Measurements from ENCODE around the gene DAB1.

Gene DAB1

DNA sequence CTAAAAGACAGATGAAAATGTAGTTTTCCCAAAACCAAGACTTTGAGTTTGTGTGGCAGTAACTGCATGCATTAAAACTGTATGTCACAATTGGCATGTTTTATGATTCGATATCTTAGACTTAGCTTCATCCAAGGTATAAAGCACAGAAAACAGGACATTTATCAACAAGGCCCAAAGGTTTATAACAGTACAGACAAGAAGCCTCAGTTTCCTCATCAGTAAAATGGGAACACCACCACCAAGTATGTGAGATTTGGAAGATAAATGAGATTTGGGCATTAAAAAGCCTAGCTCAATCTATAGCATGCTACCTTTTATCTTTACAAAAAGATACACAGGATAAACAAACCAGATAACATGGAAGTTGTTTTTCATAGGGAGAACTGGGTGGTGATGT lies 128.5 kb downstream of the DAB1 start:
- H3K4me3 ChIP-seq (replicated peaks; ENCODE audit: low read depth, low read length), result no peak overlapping the region
- no peak for DNase-seq (ENCODE audit: extremely low read depth, low read depth)
- TF ChIP-seq, protein P1, sequence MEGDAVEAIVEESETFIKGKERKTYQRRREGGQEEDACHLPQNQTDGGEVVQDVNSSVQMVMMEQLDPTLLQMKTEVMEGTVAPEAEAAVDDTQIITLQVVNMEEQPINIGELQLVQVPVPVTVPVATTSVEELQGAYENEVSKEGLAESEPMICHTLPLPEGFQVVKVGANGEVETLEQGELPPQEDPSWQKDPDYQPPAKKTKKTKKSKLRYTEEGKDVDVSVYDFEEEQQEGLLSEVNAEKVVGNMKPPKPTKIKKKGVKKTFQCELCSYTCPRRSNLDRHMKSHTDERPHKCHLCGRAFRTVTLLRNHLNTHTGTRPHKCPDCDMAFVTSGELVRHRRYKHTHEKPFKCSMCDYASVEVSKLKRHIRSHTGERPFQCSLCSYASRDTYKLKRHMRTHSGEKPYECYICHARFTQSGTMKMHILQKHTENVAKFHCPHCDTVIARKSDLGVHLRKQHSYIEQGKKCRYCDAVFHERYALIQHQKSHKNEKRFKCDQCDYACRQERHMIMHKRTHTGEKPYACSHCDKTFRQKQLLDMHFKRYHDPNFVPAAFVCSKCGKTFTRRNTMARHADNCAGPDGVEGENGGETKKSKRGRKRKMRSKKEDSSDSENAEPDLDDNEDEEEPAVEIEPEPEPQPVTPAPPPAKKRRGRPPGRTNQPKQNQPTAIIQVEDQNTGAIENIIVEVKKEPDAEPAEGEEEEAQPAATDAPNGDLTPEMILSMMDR (IDR thresholded peaks at IDR 0.05; ENCODE audit: low read depth, low read length, missing control alignments), result no peak

DNA sequence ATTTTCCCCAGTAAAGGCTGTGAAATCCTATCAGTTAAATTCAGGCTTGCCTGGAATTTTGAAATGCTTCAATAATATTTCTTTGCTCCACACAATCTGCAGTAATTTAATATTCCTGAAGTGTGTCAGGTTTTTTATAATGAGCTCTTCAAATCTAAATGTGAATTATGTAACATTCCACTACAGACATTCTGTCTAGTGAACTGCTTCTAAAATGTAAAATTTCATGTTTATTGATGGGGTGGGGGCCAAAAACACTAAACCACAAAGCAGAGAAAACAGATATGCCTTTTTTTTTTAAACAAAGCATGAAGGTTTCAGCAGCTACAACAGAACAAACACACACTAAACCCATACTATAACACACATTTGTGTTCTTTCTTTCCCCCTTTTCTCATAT lies 129.7 kb downstream of the DAB1 start:
- H3K4me3 ChIP-seq (replicated peaks; ENCODE audit: low read depth, low read length), result no peak overlapping the region
- TF ChIP-seq, protein P1 (IDR thresholded peaks at IDR 0.05; ENCODE audit: low read depth, low read length, missing control alignments), result no peak
- DNase-seq (ENCODE audit: extremely low read depth, low read depth), result no peak

DNA sequence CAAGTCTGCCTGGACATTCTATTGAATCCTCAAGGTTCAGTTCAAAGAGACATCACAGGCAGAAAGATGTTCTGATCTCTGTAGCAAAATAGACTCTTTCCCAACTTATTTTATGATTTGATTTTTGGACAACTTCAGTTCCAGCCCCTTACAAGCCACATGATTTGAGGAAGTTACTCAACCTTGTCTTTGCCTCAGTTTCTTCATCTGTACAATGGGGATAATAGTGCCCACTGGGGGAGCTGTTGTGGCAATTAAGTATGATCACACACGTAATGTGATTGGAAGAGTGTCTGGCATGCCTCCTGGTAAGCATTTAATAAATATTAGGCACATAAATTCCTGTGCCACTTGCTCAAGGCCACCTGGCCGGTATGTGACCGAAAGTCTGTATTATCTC lies 130.6 kb downstream of the DAB1 start:
- no peak overlapping the region for H3K4me3 ChIP-seq (replicated peaks; ENCODE audit: low read depth, low read length)
- TF ChIP-seq, protein P1 (IDR thresholded peaks at IDR 0.05; ENCODE audit: low read depth, low read length, missing control alignments), result no peak
- DNase-seq (ENCODE audit: extremely low read depth, low read depth), result no peak

DNA sequence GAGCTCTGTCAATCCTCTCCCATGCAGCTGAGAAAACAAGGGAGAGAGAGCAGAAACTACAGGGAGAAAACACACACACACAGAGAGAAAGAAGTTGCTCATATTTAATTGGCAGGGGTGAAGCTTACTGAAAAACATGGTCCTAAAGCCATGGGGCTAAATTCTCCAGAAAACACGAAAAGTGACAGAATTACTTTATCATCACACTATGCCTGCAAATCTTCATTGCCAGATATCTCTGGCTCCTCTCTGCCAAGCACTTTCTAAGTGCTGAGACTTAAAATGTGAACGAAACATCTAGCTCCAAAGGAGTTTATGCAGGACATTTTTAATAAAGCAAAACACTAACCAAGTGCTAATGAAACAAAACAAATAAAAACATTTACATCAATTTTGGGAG lies 134.1 kb downstream of the DAB1 start:
- TF ChIP-seq, protein P1 (IDR thresholded peaks at IDR 0.05; ENCODE audit: low read depth, low read length, missing control alignments), result no peak
- H3K4me3 ChIP-seq (replicated peaks; ENCODE audit: low read depth, low read length), result no peak overlapping the region
- DNase-seq (ENCODE audit: extremely low read depth, low read depth), result no peak

DNA sequence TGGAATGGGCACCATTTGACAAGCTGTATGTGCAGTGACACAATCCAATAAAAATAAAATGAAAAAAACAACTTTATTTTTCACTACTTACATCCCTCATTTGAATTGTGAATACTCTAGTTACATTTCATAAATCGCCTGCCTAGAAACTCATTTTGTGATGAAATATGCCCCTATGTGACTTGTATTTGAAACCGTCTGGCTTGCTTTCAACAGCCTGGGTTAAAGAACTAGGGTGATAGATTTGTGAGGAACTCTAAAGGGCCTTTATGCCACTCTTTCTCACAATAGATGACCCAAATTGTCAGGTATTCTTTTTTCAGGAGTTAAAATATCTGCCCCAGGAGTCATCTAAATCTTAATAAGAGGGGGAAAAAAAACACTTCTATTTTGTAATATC lies 137.9 kb downstream of the DAB1 start:
- no peak overlapping the region for H3K4me3 ChIP-seq (replicated peaks; ENCODE audit: low read depth, low read length)
- DNase-seq (ENCODE audit: extremely low read depth, low read depth), result no peak
- TF ChIP-seq, protein P1 (IDR thresholded peaks at IDR 0.05; ENCODE audit: low read depth, low read length, missing control alignments), result no peak

DNA sequence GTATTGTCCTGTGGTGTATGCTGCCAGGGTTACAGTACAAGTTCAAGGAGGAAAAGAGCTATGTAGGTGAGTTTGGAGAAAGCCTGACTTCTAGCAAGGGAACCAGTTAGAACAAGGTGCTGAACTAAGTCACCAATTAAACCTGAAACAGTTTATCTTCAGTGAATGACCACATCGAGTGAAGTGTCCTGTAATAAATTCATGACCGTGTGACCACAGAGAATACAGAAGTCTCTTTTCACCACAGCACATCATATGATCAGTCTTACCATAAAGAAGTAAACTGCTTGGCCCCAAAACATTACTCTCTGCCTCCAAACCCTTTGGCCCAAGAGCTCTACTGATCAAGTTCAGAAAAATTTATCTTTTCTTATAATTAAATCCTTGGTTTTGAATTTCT lies 141.4 kb downstream of the DAB1 start:
- DNase-seq (ENCODE audit: extremely low read depth, low read depth), result no peak
- TF ChIP-seq, protein P1 (IDR thresholded peaks at IDR 0.05; ENCODE audit: low read depth, low read length, missing control alignments), result no peak
- no peak overlapping the region for H3K4me3 ChIP-seq (replicated peaks; ENCODE audit: low read depth, low read length)

DNA sequence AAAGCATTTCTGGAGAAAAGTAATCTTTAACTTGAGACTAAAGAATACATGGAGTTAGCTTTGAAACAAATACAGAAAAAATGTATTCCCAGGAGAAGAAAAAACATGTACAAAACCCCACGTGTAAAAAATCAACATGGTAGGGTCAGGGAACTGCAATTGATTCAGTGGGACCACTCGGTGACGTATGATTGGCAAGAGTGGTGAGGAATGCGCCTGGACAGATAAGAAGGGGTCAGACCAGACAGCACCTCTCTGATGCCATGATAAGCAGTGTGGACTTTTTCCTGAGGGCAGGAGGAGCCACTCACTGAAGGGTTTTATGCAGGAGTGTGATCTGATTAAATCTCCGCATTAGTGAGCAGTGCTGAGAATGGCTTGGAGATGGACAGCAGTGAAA lies 142.5 kb downstream of the DAB1 start:
- no peak overlapping the region for H3K4me3 ChIP-seq (replicated peaks; ENCODE audit: low read depth, low read length)
- DNase-seq (ENCODE audit: extremely low read depth, low read depth), result no peak
- TF ChIP-seq, protein P1 (IDR thresholded peaks at IDR 0.05; ENCODE audit: low read depth, low read length, missing control alignments), result no peak
